ENCODE data around the gene CD24.

Gene CD24

GRCh38 chr6:106967936-106968555 lies 6.5 kb downstream of the CD24 start:
- no peak for DNase-seq (ENCODE audit: low spot score)

GRCh38 chr6:106966671-106967640 lies 7.6 kb downstream of the CD24 start:
- no peak for DNase-seq (ENCODE audit: low spot score)

GRCh38 chr6:106966229-106966628 lies 8.3 kb downstream of the CD24 start:
- DNase-seq (ENCODE audit: low spot score), result no peak

- no peak for DNase-seq (ENCODE audit: low spot score)
Observed at GRCh38 chr6:106964954-106965353, 9.6 kb downstream of the CD24 start.

GRCh38 chr6:106964099-106964498 lies 10.4 kb downstream of the CD24 start:
- DNase-seq (ENCODE audit: low spot score), result no peak

- DNase-seq (ENCODE audit: low spot score), result no peak
Observed at GRCh38 chr6:106963544-106963943, 11.0 kb downstream of the CD24 start.

- no peak for DNase-seq (ENCODE audit: low spot score)
Observed at GRCh38 chr6:106961801-106962200, 12.7 kb downstream of the CD24 start.

GRCh38 chr6:106961136-106961535 lies 13.4 kb downstream of the CD24 start:
- DNase-seq (ENCODE audit: low spot score), result no peak

- no peak for DNase-seq (ENCODE audit: low spot score)
Observed at GRCh38 chr6:106959985-106960384, 14.5 kb downstream of the CD24 start.

GRCh38 chr6:106939848-106940247 lies 34.7 kb downstream of the CD24 start:
- no peak for DNase-seq (ENCODE audit: low spot score)

- no peak for DNase-seq (ENCODE audit: low spot score)
Observed at GRCh38 chr6:106939208-106939607, 35.3 kb downstream of the CD24 start.

GRCh38 chr6:106927531-106928398 lies 46.8 kb downstream of the CD24 start:
- peak; percentile 53 for DNase-seq (ENCODE audit: low spot score)

GRCh38 chr6:106925948-106926347 lies 48.6 kb downstream of the CD24 start:
- DNase-seq (ENCODE audit: low spot score), result no peak

GRCh38 chr6:106924694-106925523 lies 49.6 kb downstream of the CD24 start:
- DNase-seq (ENCODE audit: low spot score), result no peak

GRCh38 chr6:106922626-106923025 lies 51.9 kb downstream of the CD24 start:
- no peak for DNase-seq (ENCODE audit: low spot score)

All from AG08396 (cell line).